SK-N-MC (cell line): ENCODE results near the gene TCERG1L.

Source experiments
- EZH2 ChIP-seq: fragments of 200-600 bp; sonication (generic); IDR thresholded peaks from one replicate; pipeline ENCODE4 v1.6.1; 2017; ENCODE audit warnings: antibody characterized with exemption
- FOXP2 ChIP-seq: optimal IDR thresholded peaks from 2 replicates; pipeline ENCODE3; 2011; ENCODE audit warnings: mild to moderate bottlenecking, moderate library complexity; ENCODE audit not compliant: insufficient read depth; ENCODE audit errors: extremely low read length, control extremely low read depth
- POLR2AphosphoS5 ChIP-seq: IDR thresholded peaks from 2 replicates; pipeline ENCODE4 v1.6.1; 2012; ENCODE audit warnings: mild to moderate bottlenecking, low read depth, low read length, borderline replicate concordance

DNA sequence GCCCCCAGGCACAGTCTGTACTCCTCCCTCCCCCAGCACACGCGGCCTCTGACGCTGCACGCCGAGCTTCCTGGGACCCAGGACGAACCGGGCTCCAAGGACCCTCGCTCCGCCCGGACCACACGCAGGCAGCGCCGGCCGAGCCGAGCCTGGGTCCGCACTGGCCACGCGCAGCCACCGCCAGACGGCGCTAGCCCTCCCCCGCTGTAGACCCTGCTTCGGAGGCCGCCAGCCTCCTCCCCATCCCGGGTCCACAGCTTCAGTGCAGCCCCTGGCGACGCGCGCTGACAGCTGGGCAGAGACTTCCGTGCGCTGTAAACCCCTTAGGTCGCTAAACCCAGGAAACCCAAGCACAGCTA is 936 bp upstream of the TCERG1L start:
- TF ChIP-seq POLR2AphosphoS5 (no peak), EZH2 (no peak), FOXP2 (no peak)
